NCI-H1694 treated with DMSO at 0.1 percent for 48 hours (cell line): ENCODE results near the gene HDLBP.
"Not testable (repeated sequence)": the region's sequence is repeated elsewhere in the genome, so short reads cannot be mapped to it uniquely, and the experiment has no call there.

Experiments used
- DNase-seq: peaks from one replicate; lab custom pipeline; 2025; lab: John Stamatoyannopoulos, UW

HDLBP gene

DNA sequence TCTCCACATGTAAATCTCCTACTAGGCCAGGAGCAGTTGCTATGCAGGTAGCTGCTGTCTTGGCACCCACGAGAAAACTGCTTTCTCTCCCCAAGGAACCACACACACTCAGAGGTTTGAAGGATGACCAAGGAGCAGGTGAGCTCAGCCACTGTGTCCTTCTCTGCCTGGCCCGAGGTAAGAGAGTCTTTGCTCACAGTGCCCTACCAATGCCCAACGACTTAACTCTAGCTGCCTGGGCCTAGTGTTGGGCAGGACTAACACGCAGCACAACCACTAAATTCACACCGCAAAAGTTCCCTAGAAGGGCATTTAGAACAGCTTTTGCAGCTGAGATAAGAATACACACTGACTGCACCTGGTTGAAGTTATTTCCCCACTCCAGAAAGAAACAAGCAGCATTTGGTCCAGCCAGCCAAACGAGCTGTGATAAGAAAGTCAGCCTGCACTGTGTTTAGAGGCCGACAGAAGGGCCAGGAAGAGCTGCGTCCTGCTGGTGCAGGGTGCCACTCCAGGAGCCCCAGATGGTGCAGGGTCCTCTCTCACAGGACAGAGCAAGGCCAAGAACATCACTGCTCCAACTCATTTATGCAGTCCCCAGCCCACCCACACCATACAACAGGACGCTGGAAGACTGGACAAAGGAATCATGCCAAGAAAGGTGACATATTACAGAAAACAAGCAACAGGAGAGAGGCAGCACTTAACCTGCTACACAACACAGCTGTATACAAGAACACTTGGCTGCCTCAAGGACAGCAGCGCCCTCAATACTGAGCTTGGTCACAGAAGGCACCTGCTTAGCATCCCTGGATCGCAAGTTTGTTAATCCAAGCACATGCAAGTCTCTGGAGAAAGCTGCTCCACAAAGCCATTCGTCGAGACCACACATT lies 12.5 kb downstream of the HDLBP start:
- no peak for DNase-seq

DNA sequence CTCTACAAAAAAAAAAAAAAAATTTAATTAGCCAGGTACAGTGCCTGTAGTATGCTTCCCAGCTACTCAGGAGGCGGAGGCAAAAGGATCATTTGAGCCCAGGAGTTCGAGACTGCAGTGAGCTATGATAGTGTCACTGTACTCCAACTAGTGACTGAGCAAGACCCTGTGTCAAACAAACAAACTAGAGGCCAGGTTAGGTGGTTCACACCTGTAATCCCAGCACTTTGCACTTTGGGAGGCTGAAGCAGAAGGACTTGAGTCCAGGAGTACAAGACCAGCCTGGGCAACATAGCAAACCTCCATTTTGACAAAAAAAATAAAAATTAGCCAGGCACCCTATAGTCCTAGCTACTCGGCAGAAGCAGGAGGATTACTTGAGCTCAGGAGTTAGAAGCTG lies 13.4 kb downstream of the HDLBP start:
- DNase-seq = no peak

DNA sequence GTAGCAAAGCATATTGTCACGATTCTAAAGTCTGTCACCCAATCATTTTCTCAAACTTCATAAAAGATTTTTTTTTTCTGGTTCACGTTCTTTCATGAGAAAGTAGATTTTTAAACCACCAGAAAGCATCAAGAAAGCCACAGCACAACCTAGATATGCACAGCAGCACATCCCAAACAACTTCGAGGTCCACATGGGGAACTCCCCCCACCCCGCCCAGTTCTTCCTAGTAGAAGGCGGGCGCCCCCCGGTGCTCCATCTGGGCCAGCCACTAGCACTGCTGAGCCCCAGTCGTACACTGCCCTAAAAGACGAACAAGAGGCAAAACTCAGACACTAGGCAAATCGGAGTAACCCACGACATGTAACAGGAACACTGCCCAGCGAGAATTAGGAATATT lies 15.5 kb downstream of the HDLBP start:
- DNase-seq = no peak

DNA sequence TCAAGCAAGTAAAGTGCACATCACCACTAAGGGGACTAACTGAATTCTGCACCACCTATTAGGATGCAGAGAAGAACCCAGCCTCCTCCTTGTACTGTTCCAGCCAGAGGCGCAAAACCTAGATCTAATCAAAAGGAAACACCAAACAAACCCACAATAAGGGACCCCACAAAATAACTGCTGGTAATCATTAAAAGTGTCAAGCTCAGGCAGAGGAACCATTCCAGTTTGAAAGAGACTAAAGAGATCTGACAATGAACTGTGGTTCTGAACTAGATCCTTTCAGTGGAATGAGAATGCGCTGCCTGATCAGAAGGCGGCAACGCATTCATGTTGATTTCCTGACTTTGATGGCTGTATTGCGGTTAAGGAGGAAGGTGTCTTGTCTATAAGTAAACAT lies 16.8 kb downstream of the HDLBP start:
- DNase-seq = no peak

DNA sequence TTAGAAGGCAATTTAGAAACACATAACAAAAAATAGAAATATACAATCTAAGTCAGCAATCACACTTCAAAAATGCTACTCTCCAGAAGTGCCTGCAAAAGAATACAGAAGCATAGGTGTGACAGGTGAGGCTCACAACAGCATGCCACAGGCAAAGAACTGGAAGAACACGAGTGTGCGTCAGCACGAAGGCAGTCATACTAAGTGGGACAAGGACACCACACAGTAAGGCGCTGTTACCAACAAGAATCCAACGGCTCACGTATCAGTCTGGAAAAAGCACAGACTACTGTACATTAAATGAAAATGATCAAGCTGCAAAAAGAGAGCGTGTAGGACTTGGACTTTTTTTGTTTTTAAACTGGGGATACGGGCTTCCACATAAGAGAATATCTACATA lies 18.7 kb downstream of the HDLBP start:
- DNase-seq = no peak

DNA sequence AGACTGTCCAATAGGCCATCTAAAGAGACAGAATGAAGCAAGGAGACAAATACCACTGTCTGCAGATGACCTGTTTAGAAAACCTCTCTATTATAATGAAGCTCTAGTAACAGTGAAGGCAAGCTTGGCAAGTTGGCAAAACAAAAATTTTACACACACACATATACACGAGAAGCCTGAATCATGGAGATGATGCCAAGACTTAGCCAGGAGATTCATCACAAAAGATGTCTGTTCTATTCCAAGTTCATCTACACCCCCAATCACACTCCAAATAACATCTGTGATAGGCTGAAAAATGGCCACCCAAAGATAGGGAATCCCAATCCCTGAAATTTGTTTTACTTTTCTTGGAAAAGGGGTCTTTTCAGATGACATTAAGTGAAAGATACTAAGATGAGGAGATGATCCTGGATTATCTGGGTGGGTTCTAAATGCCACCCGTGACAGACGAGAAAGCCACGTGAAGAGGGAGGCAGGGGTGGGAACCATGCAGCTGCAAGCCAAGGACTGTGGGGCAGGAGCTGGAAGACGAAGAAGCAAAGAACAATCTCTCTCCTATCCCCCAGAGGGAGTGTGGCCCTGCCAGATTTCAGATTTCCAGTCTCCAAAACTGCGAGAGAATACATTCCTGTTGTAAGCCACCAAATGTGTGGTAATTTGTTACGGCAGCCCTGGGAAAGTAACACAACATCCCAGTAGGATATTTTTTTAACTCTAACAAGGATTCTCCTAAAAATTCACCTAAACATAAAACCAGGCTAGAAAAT lies 20.0 kb downstream of the HDLBP start:
- no peak for DNase-seq

DNA sequence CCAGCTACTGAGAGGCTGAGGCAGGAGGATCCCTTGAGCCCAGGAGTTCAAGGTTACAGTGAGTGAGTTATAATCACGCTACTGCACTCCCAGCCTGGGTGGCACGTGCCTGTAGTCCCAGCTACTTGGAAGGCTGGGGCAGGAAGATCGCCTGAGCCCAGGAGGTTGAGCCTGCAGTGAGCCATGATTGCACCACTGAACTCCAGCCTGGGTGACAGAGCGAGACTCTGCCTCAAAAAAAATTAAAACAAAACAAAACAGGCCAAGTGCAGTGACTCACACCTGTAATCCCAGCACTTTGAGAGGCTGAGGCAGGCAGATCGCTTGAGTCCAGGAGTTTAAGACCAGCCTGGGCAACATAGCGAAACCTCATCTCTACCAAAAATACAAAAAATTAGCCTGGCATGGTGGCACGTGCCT lies 22.1 kb downstream of the HDLBP start:
- not testable (repeated sequence) for DNase-seq

DNA sequence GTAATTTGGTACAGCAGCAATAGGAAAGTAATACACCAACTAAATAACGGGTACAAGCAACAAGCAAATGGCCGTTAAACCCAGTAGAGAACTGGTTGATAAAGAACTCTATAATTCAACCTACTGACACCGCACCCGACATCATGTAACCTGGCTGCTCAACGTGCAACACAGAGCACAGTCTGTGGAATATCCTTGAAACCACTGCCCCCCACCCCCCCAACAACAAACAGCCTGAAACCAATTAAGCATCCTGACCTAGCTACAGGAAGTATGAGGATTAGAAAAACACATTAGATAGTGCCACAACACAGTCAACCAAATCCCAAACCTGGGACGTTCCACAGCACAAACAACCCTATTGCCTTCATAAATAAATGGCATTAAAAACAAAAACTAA lies 23.5 kb downstream of the HDLBP start:
- no peak for DNase-seq

DNA sequence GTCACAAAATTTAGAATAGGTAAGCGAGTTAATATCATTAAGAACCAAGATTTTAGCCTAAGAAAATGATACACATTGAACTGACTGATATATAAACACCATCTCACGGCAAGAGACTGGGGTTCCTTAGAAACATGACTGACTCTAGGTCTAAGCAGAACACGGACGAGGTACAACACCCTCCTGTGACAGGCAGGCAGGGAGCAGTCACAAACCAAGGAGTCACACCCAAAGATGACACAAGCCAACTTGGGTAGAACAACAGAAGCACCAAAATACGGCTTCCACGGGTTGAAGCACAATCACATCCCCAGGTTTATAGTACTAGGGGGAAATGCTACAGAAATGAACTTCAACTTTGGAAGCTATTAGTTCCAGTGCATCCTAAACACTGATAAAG lies 24.3 kb downstream of the HDLBP start:
- no peak for DNase-seq

DNA sequence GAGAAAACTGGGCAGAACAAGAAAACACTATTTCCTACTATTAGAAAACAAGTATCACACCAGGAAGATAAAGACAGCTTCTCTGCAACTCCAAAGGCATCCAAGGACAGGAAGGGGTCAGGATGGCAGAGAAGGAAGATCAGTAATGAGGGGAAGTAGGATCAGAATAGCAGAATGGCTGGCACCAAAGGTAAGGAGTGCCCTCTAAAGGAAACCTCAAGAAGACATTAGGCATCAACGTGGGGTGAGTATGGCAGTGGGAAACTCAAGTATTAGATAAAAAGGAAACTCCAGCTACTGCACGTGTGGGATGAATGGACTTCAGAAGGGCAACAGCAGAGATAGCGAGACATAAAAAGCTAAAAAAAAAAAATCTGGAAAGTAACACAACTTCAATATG lies 25.9 kb downstream of the HDLBP start:
- no peak for DNase-seq

DNA sequence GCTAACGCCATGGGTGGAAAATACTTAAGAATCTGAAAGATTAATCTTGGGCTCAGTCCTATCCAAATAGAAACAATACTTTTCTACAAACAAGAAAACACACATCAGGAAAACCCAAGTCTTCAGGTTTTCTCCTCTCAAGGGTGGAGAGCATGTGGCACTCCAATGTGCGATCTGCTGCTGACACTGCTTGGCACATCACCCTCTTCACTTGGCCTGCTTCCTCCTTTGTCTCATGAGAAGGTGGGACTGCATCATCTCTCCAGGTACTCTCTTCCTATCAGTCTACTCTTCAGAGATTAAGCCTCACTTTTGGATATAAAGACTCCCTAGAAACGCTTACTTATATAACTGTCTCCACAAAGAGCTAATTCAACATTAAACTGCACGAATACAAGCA lies 26.4 kb downstream of the HDLBP start:
- DNase-seq = no peak

DNA sequence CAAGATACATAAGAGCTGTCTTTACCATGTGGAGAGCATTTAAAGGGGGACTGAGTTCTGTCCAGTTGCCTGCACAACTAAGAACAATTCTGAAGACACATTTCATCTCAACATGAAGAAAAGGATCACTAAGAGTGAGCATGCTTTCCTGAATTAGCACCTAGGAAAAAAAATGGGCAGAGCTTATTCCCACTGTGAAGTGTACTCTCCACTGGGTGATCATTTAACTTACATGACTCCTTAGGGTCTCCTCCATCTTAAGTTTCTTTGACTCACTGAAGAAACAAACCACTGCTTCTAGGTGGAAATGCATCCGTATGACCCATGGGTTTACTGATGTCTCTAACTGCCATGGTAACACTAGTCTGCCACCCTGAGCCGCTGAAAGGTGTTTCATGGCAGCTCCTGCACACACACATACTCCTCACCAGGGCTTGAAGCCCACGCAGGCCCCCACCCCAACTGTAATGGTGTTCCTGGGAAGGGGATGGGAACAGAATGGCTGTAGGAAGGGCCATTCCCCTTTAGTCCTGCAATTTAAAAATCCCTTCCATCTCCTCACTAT lies 27.1 kb downstream of the HDLBP start:
- DNase-seq = no peak

DNA sequence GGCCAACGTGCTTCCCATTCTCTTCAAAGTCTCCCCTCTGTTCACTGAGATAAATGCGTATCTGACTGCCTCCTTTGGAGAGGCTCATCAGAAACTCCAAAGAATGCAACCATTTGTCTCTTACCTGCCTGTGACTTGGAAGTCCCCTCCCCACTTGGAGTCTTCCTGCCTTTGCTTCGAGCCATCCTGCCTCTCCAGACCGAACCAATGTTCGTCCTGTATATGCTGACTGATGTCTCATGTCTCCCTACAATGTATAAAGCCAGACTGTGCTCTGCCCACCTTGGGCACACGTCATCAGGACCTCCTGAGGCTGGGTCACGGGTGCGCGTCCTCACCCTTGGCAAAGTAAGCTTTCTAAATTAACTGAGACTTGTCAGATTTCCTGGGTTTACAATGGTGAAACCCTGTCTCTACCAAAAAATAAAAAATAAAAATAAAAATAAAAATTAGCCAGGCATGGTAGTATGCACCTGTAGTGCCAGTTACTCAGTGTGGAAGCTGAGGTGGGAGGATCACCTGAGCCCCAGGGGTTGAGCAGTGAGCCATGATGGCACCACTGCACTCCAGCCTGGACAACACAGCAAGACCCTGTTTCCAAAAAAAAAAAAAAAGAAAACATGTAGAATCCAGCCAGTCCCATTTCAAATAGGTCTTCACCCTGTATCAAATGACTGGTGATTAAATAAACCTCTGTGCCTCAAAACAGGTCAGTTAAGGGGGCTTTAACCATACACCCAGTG lies 29.0 kb downstream of the HDLBP start:
- no peak for DNase-seq

DNA sequence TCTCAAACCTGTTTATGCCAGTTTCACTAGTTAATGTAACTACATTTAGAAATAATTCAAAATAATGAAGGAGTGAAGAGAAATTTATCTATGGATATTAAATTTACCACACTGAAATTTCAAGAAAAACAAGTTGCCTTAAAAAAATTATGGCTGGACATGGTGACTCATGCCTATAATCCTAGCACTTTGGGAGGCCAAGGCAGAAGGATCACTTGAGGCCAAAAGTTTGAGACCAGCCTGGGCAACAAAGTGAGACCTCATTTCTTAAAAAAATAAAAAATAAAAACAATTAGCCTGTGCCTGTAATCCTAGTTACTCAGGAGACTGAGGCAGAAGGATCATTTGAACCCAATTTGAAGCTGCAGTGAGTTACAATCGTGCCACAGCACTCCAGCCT lies 29.9 kb downstream of the HDLBP start:
- no peak for DNase-seq

DNA sequence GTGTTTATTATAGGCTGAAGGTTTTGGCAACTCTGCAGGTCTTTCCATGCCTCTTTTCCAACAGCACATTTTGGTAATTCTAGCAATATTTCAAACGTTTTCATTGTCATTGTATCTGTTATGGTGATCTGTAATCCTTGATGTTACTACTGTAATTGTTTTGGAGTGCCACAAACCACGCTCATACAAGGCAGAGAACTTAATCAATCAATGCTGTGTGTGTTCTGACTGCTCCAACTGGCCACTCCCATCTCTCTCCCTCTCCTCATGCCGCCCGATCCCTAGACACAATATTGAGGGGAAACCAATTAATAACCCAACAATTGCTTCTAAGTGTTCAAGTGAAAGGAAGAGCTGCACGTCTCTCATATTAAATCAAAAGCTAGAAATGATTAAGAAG lies 32.9 kb downstream of the HDLBP start:
- DNase-seq = no peak

DNA sequence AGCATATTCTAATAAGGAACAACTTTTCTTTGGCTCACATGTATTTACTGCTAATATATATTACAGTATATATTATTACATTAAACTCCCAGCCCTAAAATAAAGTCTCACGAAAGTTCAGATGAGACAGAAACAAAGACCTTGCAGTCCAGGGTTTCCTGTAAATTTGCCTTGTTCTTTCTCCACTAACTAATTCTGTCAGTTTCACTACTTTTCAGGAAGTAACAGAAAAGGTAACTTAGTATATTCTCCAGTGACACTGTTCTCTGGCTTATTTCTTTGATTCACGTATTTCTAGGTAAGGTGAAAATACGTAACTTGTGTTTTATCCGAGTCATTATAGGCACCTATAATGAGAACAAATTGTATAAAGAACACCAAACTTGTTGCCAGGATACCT lies 35.2 kb downstream of the HDLBP start:
- DNase-seq = no peak

DNA sequence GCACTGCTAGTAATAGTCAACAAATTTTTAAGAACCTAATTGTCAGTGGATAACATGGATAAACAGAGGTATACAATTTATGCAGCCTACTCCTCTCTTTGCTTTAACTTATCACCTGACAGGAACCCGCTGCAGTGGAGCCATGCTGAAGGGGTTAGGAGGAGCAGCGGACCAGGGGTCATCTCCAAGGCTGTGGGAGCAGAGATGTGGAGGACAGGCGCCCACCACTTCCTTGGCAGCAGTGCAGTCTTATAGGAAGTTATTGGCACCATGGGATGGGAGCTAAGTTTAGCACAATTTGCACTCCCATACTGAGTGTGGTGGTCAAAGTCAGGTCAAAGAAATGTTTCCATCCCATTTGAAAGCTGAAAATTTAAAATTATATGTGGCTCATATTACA lies 35.6 kb downstream of the HDLBP start:
- no peak for DNase-seq

DNA sequence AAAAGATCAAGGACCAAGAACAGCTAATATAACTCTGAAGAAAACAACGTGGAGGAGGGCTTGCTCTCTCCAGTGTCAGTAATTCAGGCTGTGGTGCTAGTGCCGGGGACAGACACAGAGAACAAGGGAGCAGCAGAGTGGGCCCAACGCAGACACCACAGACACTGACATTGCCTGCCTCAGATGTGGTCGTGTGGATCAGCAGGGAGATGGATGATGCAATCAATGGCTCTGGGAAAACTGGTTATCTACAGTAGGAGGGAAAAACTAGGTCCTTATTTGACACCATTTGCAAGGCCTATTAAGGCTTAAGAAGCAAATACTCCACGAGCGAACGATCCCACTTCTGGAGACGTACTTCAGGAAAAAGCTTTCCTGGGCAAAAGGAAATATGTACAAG lies 36.1 kb downstream of the HDLBP start:
- DNase-seq = no peak

DNA sequence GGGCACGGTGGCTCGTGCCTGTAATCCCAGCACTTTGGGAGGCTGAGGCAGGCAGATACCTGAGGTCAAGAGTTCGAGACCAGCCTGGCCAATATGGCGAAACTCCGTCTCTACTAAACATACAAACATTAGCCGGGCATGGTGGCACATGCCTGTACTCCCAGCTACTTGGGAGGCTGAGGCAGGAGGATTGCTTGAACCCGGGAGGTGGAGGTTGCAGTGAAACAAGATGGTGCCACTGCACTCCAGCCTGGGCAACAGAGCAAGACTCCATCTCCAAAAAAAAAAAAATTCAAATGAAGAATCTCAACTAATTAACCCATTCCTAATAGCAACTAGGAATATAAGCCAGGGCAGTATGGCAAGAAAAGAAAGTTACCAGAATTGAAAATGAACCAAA lies 37.2 kb downstream of the HDLBP start:
- not testable (repeated sequence) for DNase-seq

DNA sequence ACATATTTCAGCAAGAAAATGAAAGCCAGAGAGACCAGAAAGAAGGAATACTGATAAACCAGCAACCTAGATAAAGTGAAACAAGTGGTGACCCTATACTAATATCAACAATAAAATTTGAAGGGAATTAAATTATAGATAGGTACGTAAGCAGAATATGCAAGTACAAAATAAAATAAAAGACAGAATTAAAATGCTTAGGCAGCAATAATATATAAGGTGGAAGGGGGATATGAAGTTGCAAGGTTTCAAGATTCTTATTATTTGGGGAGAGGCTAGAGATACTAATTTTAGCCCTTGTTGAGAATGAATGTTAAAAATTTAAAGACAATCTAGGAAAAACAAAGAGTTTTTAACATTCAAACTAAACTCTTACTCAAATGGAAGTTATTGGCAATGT lies 39.6 kb downstream of the HDLBP start:
- no peak for DNase-seq

DNA sequence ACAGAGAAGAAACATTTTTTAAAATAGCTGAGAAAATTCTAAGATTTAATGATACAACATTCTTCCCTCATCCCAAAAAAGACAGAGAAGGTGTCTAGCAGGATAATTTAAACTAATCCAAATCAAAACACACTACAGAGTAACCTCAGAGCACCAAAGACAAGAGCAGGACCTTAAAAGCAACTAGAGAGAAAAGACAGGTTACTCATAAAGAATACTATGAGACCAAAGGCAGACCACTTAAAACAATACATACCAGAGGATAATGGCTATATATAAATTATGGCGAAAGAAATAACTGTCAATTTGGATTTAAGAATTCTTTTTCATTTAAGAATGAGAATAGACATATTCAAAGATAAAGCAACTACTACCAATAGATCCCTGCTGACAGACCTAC lies 40.0 kb downstream of the HDLBP start:
- no peak for DNase-seq

DNA sequence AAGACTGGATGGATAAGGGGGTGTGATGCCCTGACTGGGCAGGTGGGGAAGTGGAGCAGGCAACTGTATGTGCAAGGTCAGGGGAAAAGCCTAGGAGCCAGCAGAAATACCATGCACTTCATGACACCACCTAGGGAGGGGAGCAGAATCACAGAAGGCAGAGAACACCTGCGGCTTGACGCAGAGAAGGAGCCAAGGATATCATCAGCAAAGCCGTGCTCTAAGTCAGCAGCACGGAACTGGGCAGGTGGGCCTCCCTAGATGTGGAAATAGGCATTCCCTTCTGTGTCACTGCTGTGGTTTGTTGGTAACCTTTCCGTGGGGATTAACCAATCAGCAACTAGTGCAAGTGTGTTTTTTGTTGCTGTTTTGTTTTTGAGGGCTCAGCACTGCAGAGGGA lies 41.3 kb downstream of the HDLBP start:
- DNase-seq = no peak
